HG03280 (cell line): ENCODE results near the gene ITCH.

Experiments used
- ATAC-seq: cut with Tn5 transposase; IDR thresholded peaks from one replicate; pipeline ENCODE4 v1.9.1; 2021; ENCODE audit warnings: mild to moderate bottlenecking, moderate library complexity; ENCODE audit not compliant: unreplicated experiment

ITCH gene

GRCh38 chr20:34544109-34544796 is 181.2 kb downstream of the ITCH start:
- no peak for ATAC-seq

GRCh38 chr20:34546751-34547181 is 183.7 kb downstream of the ITCH start:
- ATAC-seq = no peak

GRCh38 chr20:34547844-34548613 is 185.0 kb downstream of the ITCH start:
- ATAC-seq = no peak

GRCh38 chr20:34549291-34549928 is 186.3 kb downstream of the ITCH start:
- no peak for ATAC-seq

GRCh38 chr20:34549929-34550305 is 186.8 kb downstream of the ITCH start:
- ATAC-seq = no peak

GRCh38 chr20:34552569-34552968 is 189.5 kb downstream of the ITCH start:
- no peak for ATAC-seq

- no peak for ATAC-seq
Observed at GRCh38 chr20:34553366-34553867, 190.3 kb downstream of the ITCH start.

- ATAC-seq = no peak
Observed at GRCh38 chr20:34557936-34558319, 194.9 kb downstream of the ITCH start.

- ATAC-seq = peak; percentile 66
Observed at GRCh38 chr20:34558320-34559218, 195.5 kb downstream of the ITCH start, which contains the start of gene MAP1LC3A. MAP1LC3A (plus strand) TSS chr20:34558718; CDS start chr20:34558869, 151 bp downstream.

GRCh38 chr20:34559311-34560140 is 196.5 kb downstream of the ITCH start:
- ATAC-seq = no peak

GRCh38 chr20:34560141-34560523 is 197.1 kb downstream of the ITCH start:
- no peak for ATAC-seq

- no peak for ATAC-seq
Observed at GRCh38 chr20:34560614-34561013, 197.5 kb downstream of the ITCH start.
